ENCODE measurements around the gene CLEC4M. TPM values are rescaled to one million over a fixed set of nuclear protein-coding genes. Genes with fewer than 3 reads are reported as not detected.
A peak's percentile ranks its signal among the peaks of the same experiment; 100 is the strongest.

The CLEC4M gene
- total and polyA plus RNA-seq, 7 donors, result under 0.01 to 1.4 (median 0.82) TPM; not detected in 4

- Histone ChIP-seq H3K36me3 (no peaks in the 10 kb centered on the region), H3K4me1 (peaks cover 0 to 5% (median 2%) of the 10 kb centered on the region in 4 donors), H3K27me3 (peaks cover 11 to 45% (median 41%) of the 10 kb centered on the region in 3 donors), H3K4me3 (no peak overlapping the region), H3K27ac (no peak overlapping the region), H3K9me3 (no peaks in the 10 kb centered on the region)
- intact Hi-C loops (cut with DNase I), result no loop called here
- TF ChIP-seq EP300 (IDR thresholded peaks at IDR 0.05) (no peak), POLR2A (IDR thresholded peaks at IDR 0.05) (no peak), POLR2AphosphoS5 (IDR thresholded peaks at IDR 0.05) (no peak), CTCF (IDR thresholded peaks at IDR 0.05) (no peak)
- WGBS, 2 donors, result 67 to 83% methylated on average over 6 of the region's 6 CpGs
- no peak for DNase-seq
Observed at GRCh38 chr19:7733376-7733775, 29.7 kb upstream of the CLEC4M start.

DNA sequence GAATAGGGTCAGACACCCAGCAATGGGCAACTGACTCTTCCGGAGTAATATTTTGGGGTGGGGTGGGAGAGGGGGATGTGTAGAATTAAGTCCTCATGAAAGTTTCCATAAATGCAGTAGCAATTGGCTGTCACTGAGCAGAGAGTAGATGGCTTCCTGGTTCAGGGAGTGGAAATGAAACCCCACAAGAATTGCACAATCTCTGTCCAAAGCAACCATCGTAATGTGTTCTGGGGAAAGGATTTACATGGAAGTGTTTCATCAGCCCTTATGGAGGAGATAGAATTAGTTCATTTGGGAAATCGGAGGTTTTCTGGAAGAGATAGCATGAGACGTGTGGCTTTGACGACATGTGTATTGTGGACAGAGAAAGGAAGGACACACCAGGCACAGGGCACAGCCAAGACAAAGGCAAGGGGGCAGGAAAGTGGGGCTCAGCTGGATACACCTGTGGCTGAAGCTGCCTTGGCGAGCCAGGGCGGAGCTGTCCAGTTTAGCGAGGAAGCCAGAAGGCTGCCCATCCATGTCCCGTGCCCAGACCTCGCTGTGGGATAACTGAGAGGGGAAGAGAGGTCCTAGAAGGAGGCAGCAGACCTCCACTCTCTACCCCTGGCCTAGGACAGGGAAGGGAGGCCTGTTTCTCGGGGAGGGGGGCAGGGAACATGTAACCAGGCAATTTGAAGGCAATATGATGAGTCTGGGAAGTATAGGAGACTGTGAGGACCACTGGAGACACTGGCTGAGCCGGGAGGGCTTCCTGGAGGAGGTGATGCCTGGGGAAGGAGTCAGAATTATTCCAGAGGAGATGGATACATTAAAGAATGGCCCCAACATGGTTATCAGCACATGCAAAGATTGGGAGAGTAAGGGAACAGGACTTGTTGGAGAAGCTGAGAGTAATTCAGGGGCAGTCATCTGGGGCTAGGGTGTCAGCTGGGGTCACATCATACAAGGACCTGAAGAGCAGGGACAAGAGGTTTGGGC is 28.5 kb upstream of the CLEC4M start:
- DNase-seq, result peak; percentile 30
- Histone ChIP-seq H3K9me3 (no peaks in the 10 kb centered on the region), H3K27me3 (peaks cover 8 to 33% (median 30%) of the 10 kb centered on the region in 3 donors), H3K36me3 (no peaks in the 10 kb centered on the region), H3K27ac (no peak overlapping the region), H3K4me3 (no peak overlapping the region), H3K4me1 (peaks cover 0 to 5% (median 2%) of the 10 kb centered on the region in 4 donors)
- WGBS, 2 donors, result 45 to 64% methylated on average over 12 of the region's 12 CpGs
- intact Hi-C loops (cut with DNase I), result no loop called here
- TF ChIP-seq CTCF (IDR thresholded peaks at IDR 0.05), result no peak

- peak; percentile 39 for DNase-seq
- no peak overlapping the region for H3K27ac ChIP-seq
- peaks cover 0 to 17% (median 13%) of the 10 kb centered on the region in 3 donors for H3K27me3 ChIP-seq
- H3K9me3 ChIP-seq, result no peaks in the 10 kb centered on the region
- intact Hi-C loops (cut with DNase I), result no loop called here
- 56 to 69% methylated on average over 1 of the region's 1 CpG for WGBS, 2 donors
- H3K4me3 ChIP-seq, result no peak overlapping the region
- no peaks in the 10 kb centered on the region for H3K4me1 ChIP-seq
- no peaks in the 10 kb centered on the region for H3K36me3 ChIP-seq
- TF ChIP-seq EP300 (IDR thresholded peaks at IDR 0.05), result no peak
- TF ChIP-seq POLR2AphosphoS5 (IDR thresholded peaks at IDR 0.05), result no peak
- TF ChIP-seq POLR2A (IDR thresholded peaks at IDR 0.05), result no peak
Observed at GRCh38 chr19:7736148-7736547, 26.9 kb upstream of the CLEC4M start.

- WGBS, 2 donors, result 78 to 87% methylated on average over 11 of the region's 11 CpGs
- Histone ChIP-seq H3K4me1 (no peaks in the 10 kb centered on the region), H3K4me3 (no peak overlapping the region), H3K9me3 (no peaks in the 10 kb centered on the region), H3K27me3 (peaks cover 0 to 6% (median 2%) of the 10 kb centered on the region in 3 donors), H3K27ac (no peak overlapping the region), H3K36me3 (no peaks in the 10 kb centered on the region)
- intact Hi-C loops (cut with DNase I), result no loop called here
- peak; percentile 19 for DNase-seq
- TF ChIP-seq EP300 (IDR thresholded peaks at IDR 0.05) (no peak), POLR2AphosphoS5 (IDR thresholded peaks at IDR 0.05) (no peak), POLR2A (IDR thresholded peaks at IDR 0.05) (no peak), CTCF (IDR thresholded peaks at IDR 0.05) (no peak)
Observed at GRCh38 chr19:7737215-7737614, 25.8 kb upstream of the CLEC4M start.

DNA sequence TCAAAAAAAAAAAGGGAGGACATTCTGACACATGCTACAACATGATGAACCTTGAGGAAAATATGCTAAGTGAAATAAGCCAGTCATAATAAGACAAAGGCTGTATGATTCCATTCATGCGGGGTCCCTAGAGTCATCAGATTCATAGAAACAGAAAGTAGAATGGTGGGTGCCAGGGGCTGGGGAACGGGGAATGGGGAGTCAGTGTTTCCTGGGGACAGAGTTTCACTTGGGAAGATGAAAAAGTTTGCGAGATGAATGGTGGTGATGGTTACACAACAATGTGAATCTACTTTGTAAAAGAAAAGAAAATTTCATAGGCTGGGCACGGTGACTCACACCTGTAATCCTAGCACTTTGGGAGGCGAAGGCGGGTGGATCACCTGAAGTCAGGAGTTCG is 25.0 kb upstream of the CLEC4M start:
- no peaks in the 10 kb centered on the region for H3K4me1 ChIP-seq
- H3K36me3 ChIP-seq, result no peaks in the 10 kb centered on the region
- no peaks in the 10 kb centered on the region for H3K9me3 ChIP-seq
- DNase-seq, result no peak
- 74 to 81% methylated on average over 7 of the region's 7 CpGs for WGBS, 2 donors
- no peak overlapping the region for H3K4me3 ChIP-seq
- peaks cover 0 to 3% (median 0%) of the 10 kb centered on the region in 3 donors for H3K27me3 ChIP-seq
- H3K27ac ChIP-seq, result no peak overlapping the region
- TF ChIP-seq POLR2AphosphoS5 (IDR thresholded peaks at IDR 0.05) (no peak), POLR2A (IDR thresholded peaks at IDR 0.05) (no peak), EP300 (IDR thresholded peaks at IDR 0.05) (no peak), CTCF (IDR thresholded peaks at IDR 0.05) (no peak)
- intact Hi-C loops (cut with DNase I), result no loop called here
